ENCODE results near the gene DNAJC11.
"Not testable (repeated sequence)": the region's sequence is repeated elsewhere in the genome, so short reads cannot be mapped to it uniquely, and the experiment has no call there.

Gene DNAJC11

DNA sequence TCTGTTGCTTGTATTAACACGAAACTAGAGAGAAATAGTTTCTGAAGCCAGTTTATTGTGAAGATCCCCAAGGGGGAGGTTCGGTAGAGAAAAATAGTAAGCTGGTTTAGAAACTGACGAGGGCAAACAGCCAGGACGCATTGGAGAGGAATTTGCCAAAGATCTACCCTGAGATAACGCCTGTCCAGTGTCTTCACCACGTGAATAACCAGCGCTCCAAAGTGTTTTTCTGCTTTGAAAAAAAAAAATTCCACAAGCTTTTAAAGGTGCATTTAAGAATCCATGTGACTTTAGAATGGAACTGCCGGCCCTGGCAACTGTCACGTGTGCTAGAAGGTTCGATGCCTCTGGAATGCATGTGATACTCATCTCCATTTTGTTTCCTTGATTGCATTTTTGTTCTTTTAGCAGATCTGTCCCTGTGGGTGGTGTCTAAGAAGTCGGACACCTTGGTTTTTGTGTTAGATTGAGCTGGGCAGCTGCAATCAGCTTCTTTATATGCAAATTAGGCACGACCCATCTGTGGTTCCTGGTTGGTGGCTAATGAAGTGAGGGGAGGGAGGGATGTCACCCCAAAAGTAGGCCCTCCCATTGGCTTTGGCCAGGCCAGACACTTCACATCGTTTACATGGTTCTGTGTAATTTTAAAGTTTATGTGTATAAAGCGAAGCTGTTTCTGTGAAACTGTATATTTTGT is 78.2 kb downstream of the DNAJC11 start:
- no peak for DNase-seq (ENCODE audit: low spot score)

DNA sequence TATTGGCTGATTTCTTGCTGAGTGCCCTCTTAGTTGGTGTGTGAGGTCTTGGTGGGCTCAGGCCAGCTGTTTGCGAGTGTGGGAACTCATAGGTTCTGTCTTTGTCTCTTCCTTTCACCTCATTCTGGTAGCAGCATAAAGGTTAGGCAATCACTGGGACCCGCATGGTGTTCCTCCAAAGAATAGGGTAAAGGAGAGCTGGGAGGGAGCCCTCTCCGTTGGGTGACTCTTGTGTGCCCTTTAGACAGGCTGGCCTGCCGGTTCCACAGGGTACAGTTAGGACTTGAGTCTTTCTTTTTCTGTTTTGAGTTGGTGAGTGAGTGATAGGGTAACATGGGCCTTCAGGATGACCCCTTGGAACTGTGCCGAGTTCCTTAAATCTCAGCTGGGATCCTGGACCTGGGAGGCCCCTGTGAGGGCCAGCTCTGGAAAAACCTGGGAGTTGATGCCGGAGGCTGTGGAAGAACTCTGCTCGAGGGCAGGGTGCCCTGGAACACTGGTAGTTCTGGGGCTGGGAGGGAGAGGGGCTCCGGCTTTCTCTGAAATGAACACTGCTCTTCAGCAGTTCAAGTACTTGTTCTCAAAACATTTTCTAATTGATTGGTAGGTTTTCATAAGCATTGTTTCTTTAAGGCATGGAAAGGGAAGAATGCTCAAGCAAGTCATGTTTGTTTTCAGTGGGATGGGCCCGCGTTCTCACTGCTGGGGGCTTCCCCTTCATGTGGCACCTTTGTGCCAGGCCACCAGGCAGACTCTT is 79.0 kb downstream of the DNAJC11 start:
- no peak for DNase-seq (ENCODE audit: low spot score)

DNA sequence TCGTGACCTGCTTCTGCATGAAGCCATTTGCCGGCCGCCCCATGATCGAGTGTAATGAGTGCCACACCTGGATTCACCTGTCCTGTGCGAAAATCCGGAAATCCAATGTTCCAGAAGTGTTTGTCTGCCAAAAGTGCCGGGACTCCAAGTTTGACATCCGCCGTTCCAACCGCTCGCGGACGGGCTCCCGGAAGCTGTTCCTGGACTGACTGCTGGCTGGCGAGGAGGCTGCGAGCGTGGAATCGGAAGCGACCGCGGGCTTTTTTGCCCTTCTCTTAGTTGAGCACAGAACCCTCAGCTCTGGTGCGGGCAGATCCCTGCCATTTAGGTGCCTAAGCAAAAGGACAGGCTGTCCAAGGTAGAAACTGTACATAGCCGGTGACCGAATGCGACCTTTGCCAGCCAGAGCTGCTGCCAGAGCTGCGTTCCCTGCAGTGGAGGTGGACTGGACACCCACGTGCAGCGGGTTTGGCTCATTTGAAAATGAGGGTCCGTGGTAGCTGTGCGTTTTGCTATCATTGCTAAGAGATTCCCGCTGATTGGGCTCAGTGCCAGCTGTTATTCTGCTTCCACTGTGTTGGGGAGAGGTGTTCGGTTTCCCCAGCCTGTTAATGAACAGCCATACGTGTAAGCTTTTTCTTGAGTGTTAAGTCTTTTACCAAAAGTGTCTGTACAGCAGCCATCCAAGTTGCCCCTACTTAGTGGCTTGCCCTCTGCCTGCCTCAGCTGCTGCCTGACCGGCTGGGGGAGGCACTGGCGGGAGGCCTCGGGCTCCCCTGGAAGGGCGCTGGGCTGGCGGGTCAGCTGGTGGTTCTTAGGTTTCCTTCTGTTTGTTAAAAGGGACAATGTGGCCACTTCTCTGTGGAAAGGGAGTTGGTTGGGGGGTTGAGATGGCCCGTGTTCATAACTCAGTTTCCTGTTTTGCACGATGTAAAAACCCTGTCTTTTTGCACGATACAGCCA is 79.9 kb downstream of the DNAJC11 start:
- DNase-seq (ENCODE audit: low spot score): no peak

DNA sequence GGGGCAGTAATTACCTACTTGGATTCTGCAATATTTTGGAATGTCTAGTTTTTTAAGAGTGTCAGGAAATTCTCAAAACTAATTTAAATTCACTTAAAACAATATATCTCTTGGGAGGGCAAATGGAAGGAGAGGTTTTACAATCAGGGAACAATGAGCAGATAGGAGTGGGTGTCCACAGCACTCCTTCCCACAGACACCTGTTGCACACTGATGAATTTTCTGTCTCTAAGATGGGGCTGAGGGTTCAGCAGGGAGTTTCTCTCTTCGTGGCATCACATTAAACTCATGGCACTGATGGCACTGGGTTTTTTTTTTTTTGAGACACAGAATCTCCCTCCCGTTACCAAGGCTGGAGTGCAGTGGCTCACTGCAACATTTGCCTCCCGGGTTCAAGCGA is 82.6 kb downstream of the DNAJC11 start:
- no peak for DNase-seq (ENCODE audit: low spot score)

- DNase-seq (ENCODE audit: low spot score): no peak
Measured at GRCh38 chr1:6614929-6615785, 86.5 kb downstream of the DNAJC11 start.

- peak; percentile 39 for DNase-seq (ENCODE audit: low spot score)
Measured at GRCh38 chr1:6614019-6614928, 87.3 kb downstream of the DNAJC11 start.

- DNase-seq (ENCODE audit: low spot score): peak; percentile 99
Measured at GRCh38 chr1:6613361-6614018, 88.1 kb downstream of the DNAJC11 start, which contains the start of gene PHF13. Gene PHF13, plus strand, starts transcription at chr1:6613731. Its CDS starts 336 bp downstream, at chr1:6614067.

DNA sequence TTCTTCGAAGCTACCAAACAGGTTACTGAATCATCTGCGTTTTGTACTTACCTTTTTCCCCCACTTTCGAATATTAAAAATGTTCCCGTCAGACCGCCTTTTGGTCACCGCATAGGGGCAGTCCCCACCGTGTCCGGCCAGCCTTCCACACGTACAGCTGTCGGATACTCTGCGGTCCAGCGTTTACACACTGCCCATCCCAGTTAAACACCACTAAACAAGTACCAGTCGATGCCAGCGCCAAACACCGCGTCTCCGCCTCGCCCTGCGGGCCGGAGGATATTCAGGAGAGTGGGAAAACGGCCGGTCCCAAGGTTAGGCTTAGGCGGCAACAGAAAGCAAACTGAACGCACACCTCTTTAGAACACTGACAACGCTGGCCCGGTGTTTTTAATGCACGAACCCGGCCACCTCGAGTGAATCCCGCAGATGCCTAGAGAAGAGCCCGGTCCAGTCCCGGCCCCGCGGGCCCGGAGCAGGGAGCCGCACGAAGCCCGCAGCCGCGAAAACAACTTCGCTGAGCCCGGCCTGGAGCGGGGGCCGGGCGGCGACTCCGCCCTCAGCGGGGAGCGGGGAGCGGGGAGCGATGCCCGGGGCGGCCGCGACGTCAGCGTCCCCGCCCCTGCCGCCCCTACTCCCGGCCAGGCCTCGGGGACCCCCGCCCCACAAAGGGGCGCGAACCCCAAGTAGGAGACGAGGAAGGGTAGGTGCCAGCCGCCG is 88.8 kb downstream of the DNAJC11 start:
- DNase-seq (ENCODE audit: low spot score): no peak

DNA sequence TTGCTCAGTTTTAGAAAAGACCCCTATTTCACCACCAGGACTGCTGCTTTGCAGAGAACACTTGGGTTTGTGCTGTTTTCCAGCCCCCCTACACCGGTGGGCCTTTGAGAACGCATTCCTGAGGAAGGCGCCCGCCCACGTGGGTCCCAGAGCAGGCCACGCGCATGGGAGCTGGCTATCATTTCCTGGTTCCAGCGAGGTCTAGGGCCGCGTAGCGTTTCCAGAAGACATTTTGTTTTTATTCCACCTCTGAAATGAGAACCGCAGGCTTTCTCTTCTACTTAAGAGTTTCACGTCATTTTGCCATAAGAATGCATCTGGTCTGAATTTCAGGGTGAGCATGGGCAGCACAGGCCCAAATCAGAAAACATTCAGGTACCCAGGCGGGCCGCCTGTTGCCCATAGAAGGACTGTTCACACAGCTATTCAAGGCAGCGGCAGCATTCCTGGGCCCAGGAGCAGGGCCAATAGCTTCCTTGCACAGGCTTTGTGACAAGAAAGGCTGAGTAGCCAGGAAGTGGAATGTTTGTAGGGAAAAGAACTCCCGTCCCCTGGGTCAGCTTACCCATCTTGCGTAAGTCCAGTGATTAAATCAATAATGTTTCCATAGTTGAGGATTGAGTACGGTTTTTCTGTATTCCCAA is 97.6 kb downstream of the DNAJC11 start:
- no peak for DNase-seq (ENCODE audit: low spot score)

DNA sequence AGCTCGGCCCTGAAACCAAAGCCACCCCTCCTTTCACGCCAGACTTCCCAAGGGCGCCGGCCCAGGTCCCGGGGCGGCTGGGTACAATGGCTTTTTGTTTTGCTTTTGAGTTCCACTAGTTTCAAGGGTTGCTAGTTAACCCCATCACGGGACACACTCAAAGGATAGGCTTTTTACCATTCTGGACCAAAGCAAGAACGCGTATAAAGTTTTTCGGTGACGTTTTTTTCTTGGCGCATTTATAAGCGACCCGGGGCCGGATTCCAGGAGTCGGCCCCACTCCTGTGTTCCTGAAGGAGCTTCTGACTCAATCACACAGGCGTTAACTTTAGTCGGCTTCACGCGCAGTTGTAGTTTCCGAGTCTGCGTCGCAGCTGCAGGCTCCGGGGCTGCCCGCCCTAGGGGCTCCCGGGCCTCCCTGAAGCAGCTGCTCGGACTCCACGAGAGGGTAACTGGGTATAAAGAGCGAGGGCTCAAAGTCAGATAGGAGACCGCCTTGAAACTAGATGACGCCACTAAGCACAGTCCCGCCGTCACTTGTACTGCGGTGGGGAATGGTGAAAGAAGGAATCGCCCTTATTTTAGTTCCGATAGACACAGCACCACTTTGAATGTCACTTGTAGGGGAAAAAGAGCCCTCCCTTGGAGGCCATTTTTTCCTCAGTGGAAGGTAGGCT is 98.2 kb downstream of the DNAJC11 start:
- DNase-seq (ENCODE audit: low spot score): peak; percentile 68

- peak; percentile 91 for DNase-seq (ENCODE audit: low spot score)
Measured at GRCh38 chr1:6602669-6603237, 98.9 kb downstream of the DNAJC11 start, which contains the start of gene KLHL21. Gene KLHL21, minus strand, starts transcription at chr1:6602869. Its CDS starts 52 bp downstream, at chr1:6602817.

DNA sequence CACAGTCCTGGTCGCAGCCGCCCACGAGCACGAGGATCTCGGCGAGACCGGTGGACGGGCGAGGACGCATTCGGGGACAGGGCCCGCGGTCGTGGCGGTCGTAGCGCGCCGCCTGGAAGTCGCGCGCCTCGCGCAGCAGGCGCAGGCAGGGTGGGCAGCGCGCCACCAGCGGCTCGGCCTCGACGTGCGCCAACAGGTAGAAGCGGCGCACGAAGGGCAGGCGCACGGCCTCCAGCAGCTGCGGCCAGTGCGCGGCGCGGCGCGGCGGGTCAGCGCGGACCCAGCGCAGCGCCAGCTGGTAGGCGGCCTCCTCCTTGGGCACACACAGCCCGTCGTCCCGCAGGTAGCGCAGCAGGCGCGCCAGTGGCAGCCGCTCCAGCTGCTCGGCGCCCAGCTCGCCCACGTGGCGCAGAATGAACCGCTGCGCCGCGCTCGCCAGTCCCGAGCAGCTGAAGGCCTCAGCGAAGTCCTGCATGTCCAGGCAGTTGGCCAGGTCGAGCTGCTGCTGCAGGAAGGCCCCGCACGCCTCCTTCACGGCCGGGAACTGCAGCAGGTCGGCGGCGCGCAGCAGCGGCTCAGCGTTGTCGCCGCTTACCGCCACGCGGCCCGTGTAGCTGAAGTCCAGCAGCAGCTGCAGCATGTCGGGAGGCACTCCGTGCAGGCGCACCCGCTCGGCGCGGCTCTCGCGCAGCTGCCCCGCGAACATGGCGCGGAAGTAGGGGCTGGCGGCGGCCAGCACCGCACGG is 99.5 kb downstream of the DNAJC11 start:
- no peak for DNase-seq (ENCODE audit: low spot score)

GRCh38 chr1:6601049-6601922 is 100.3 kb downstream of the DNAJC11 start:
- peak; percentile 91 for DNase-seq (ENCODE audit: low spot score)

DNA sequence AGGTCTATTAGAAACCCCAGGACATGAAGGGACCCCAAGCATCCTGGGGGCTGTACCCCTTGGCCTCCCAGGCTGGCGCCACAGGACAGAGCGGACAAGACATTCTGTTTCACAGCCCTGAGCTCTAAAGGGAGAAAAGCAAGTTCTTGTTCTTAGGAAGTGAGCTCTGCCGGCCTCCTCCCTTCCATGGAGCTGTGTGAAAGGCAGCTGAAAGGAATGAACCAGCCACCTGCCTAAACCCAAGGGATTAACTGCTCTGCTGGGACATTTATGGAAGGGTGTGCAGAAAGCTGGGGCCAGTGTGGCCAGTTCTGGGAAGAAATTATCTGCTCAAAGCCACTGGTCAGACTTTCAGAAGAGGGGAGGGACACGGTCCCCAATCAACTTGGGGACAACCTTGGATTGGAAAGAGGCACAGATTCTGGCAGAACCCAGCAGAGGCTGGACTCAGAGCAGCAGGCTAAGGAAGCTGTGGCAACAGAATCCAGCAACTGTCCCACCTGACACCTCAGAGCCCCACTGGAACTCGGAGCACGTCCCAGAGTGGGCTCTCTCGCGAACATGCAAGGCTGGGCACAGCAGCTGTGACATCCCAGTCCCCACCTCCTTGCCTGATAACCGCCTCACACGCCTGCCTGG is 101.1 kb downstream of the DNAJC11 start:
- DNase-seq (ENCODE audit: low spot score): no peak

DNA sequence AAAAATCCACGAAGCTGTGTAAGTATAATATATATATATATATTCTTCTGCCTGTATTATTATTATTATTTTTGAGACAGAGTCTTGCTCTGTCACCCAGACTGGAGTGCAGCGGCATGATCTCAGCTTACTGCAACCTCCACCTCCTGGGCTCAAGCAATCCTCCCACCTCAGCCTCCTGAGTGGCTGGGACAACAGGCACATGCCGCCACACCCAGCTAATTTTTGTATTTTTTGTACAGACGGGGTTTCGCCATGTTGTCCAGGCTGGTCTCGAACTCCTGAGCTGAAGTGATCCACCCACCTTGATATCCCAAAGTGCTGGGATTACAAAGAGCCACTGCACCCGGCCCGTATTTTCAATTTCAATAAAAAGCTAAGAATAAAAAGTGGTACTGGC is 101.6 kb downstream of the DNAJC11 start:
- DNase-seq (ENCODE audit: low spot score): not testable (repeated sequence)

Measured in CD4-positive, alpha-beta T cell treated with Interleukin-2 at 100 ng/mL for 4 hours (primary cell).